OCI-LY7 (cell line): Measurements from ENCODE around the gene AP1M1. TPM values are rescaled to one million over a fixed set of nuclear protein-coding genes. Genes with fewer than 3 reads are reported as not detected.
"Not testable (repeated sequence)": the region's sequence is repeated elsewhere in the genome, so short reads cannot be mapped to it uniquely, and the experiment has no call there.

Experiments used
- BruUV-seq: library from RNA; stranded (reverse); fragments of 400-500 nt; replicated peaks from 2 replicates; lab custom pipeline; 2021; lab: Mats Ljungman, UMichigan
- CTCF ChIA-PET: fragments of 300-600 bp; sonication (Branson Sonifier 250); formaldehyde crosslinking; loops from one replicate; lab custom pipeline; 2022; ENCODE audit warnings: antibody characterized with exemption; ENCODE audit not compliant: unreplicated experiment; lab: Charles Lee
- POLR2A ChIA-PET: fragments of 300-600 bp; sonication (Branson Sonifier 250); formaldehyde crosslinking; loops from one replicate; lab custom pipeline; 2022; ENCODE audit warnings: antibody characterized with exemption; lab: Charles Lee
- DNase-seq: peaks from one replicate; pipeline ENCODE4 v3.0.0-alpha.2; 2015; ENCODE audit warnings: low spot score
- H2AFZ ChIP-seq: fragments of 200-600 bp; sonication (generic), shearing (Covaris generic); 2 replicates; pipeline ENCODE4 v1.6.1; 2014; ENCODE audit warnings: mild to moderate bottlenecking, antibody characterized with exemption, low read length, moderate library complexity
- H3K27ac ChIP-seq: fragments of 200-600 bp; sonication (generic); 2 replicates; pipeline ENCODE4 v1.5.1; 2014; ENCODE audit warnings: mixed run types, low read depth, mild to moderate bottlenecking, moderate library complexity, low read length, inconsistent platforms; ENCODE audit not compliant: poor library complexity, severe bottlenecking
- H3K36me3 ChIP-seq: fragments of 200-600 bp; sonication (generic); 2 replicates; pipeline ENCODE4 v1.6.1; 2014; ENCODE audit warnings: mild to moderate bottlenecking, antibody characterized with exemption, low read length, moderate library complexity, mixed read lengths; ENCODE audit not compliant: insufficient read depth
- H3K4me1 ChIP-seq: fragments of 200-600 bp; sonication (generic); 2 replicates; pipeline ENCODE4 v1.5.1; 2014; ENCODE audit warnings: mild to moderate bottlenecking, low read length; ENCODE audit not compliant: insufficient read depth, poor library complexity, severe bottlenecking
- H3K4me2 ChIP-seq: fragments of 200-600 bp; sonication (generic); 2 replicates; pipeline ENCODE4 v1.6.1; 2014; ENCODE audit warnings: mild to moderate bottlenecking, low read length
- H3K4me3 ChIP-seq: fragments of 200-600 bp; sonication (generic); 2 replicates; pipeline ENCODE4 v1.5.1; 2014; ENCODE audit warnings: mild to moderate bottlenecking, low read depth, low read length; ENCODE audit not compliant: poor library complexity, severe bottlenecking
- H3K79me2 ChIP-seq: fragments of 200-600 bp; sonication (generic); 2 replicates; pipeline ENCODE4 v1.6.1; 2016; ENCODE audit warnings: low read depth, mild to moderate bottlenecking, low read length, moderate library complexity, mixed read lengths; ENCODE audit not compliant: insufficient read depth
- H3K9me2 ChIP-seq: fragments of 200-600 bp; sonication (generic); 2 replicates; pipeline ENCODE4 v1.6.1; 2016; ENCODE audit warnings: mild to moderate bottlenecking, low read length, mixed read lengths; ENCODE audit not compliant: insufficient read depth
- H3K9me3 ChIP-seq: fragments of 200-600 bp; sonication (generic); 2 replicates; pipeline ENCODE4 v1.6.1; 2014; ENCODE audit warnings: mild to moderate bottlenecking, mixed run types, low read length, mixed read lengths
- H4K20me1 ChIP-seq: fragments of 200-600 bp; sonication (generic); 2 replicates; pipeline ENCODE4 v1.6.1; 2014; ENCODE audit warnings: mild to moderate bottlenecking, antibody characterized with exemption, low read length, moderate library complexity, mixed read lengths; ENCODE audit not compliant: insufficient read depth
- EZH2phosphoT487 ChIP-seq: fragments of 200-600 bp; sonication (generic); IDR thresholded peaks from 2 replicates; pipeline ENCODE4 v1.6.1; 2018; ENCODE audit warnings: low read depth, borderline replicate concordance, mild to moderate bottlenecking, mixed run types, antibody characterized with exemption, low read length, moderate library complexity, mixed read lengths
- intact Hi-C: fragments of 100-400 bp; cut with micrococcal nuclease; formaldehyde crosslinking; loops from one replicate; pipeline ENCODE4 v1.10.0; 2022; ENCODE audit not compliant: unreplicated experiment
- total RNA-seq, 2 experiments: library from RNA; depleted of rRNA in 1 of 2; stranded (reverse); fragments of >200 nt in 1 of 2; shearing (Covaris generic) in 1 of 2; gene quantifications; 2 replicates each; pipeline ENCODE4 v1.2.3, GENCODE V29; 2014 to 2022
- TF ChIP-seq, protein P1 (sequence below): fragments of 200-600 bp; sonication (generic); conservative IDR thresholded peaks from 2 replicates; pipeline ENCODE4 v1.5.1; 2014; ENCODE audit warnings: mild to moderate bottlenecking, antibody characterized with exemption, low read length, moderate library complexity, mixed read lengths

AP1M1 gene
- total RNA-seq, 2 experiments from 2014 or later: 92.9 to 94.6 TPM

DNA sequence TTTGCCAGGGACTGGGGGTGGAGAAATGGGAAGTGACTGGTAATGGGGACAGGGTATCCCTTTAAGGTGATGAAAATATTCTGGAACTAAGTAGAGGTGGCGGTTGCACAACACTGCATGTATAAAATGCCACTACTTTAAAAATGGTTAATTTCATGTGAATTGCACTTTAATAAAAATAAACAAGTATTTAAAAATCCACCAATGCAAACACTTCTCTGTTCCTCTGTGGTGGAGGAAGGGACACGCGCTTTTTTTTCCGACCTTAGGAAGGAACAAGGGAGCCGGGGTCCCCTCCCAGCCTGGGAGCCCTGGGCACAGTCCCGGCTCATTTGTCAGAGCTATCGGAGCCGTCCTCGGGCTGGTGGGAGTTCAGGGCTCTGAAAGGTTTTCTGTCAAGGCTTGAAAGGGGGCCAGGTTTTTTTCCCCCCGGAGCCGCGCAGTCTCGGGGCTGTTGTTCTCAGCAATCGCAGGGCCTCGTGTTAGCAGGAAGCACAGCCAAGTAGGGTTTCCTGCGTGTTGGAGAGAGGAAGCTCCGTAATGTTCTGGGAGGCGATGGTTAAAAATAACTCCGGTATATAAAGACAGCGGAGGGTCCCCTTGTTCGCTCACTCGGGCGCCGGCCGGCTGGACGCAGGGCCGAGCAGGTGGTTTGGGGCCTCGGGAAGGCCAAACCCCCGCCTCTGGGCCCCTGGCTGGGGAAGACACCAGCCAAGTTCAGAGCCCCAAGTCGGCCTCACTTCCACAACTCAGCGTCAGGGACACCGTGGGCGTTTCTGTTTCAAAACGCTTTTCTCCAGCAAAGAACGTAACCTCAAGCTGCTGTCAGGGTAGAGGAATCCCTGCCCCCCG is 85.7 kb downstream of the AP1M1 start:
- ChIA-PET CTCF (no interaction called here), POLR2A (no interaction called here)
- Histone ChIP-seq H3K36me3 (no peaks in the 10 kb centered on the region), H2AFZ (peak overlapping the region; percentile 70), H4K20me1 (no peaks in the 10 kb centered on the region), H3K79me2 (no peaks in the 10 kb centered on the region), H3K9me2 (no peaks in the 10 kb centered on the region), H3K4me3 (no peak overlapping the region), H3K27ac (no peak overlapping the region), H3K9me3 (no peaks in the 10 kb centered on the region), H3K4me1 (peaks cover 20% of the 10 kb centered on the region), H3K4me2 (0 out of 2 replicates have a peak overlapping the region, but pooled peaks have one; percentile 9)
- intact Hi-C loops: no loop called here
- no peak for TF ChIP-seq EZH2phosphoT487
- TF ChIP-seq, protein P1, sequence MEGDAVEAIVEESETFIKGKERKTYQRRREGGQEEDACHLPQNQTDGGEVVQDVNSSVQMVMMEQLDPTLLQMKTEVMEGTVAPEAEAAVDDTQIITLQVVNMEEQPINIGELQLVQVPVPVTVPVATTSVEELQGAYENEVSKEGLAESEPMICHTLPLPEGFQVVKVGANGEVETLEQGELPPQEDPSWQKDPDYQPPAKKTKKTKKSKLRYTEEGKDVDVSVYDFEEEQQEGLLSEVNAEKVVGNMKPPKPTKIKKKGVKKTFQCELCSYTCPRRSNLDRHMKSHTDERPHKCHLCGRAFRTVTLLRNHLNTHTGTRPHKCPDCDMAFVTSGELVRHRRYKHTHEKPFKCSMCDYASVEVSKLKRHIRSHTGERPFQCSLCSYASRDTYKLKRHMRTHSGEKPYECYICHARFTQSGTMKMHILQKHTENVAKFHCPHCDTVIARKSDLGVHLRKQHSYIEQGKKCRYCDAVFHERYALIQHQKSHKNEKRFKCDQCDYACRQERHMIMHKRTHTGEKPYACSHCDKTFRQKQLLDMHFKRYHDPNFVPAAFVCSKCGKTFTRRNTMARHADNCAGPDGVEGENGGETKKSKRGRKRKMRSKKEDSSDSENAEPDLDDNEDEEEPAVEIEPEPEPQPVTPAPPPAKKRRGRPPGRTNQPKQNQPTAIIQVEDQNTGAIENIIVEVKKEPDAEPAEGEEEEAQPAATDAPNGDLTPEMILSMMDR: no peak
- no peak for DNase-seq
- BruUV-seq: no TSS peak

DNA sequence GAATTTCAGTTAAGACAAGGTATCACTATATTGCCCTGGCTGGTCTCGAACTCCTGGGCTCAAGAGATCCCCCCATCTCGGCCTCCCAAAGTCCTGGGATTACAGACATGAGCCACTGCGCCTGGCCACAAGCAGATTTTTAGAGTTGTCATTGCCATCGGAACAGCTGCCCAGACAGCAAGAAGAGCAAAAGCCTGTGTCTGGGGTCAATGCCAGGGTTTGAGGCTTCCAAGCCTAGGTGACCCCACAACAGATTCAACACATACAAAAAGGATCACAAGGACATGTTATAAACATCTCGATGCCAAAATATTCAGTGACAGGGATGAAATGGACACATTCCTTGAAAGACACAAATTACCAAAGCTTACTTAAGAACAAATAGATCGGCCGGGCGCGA is 86.8 kb downstream of the AP1M1 start:
- TF ChIP-seq, protein P1: no peak
- TF ChIP-seq EZH2phosphoT487: no peak
- no peak overlapping the region for H3K4me3 ChIP-seq
- no peak overlapping the region for H2AFZ ChIP-seq
- no peak overlapping the region for H3K4me2 ChIP-seq
- no peaks in the 10 kb centered on the region for H3K79me2 ChIP-seq
- DNase-seq: no peak
- no peaks in the 10 kb centered on the region for H3K36me3 ChIP-seq
- POLR2A ChIA-PET: no interaction called here
- H3K9me3 ChIP-seq: no peaks in the 10 kb centered on the region
- CTCF ChIA-PET: no interaction called here
- peaks cover 20% of the 10 kb centered on the region for H3K4me1 ChIP-seq
- no TSS peak for BruUV-seq
- no peak overlapping the region for H3K27ac ChIP-seq
- intact Hi-C loops: no loop called here
- H4K20me1 ChIP-seq: no peaks in the 10 kb centered on the region
- H3K9me2 ChIP-seq: no peaks in the 10 kb centered on the region

DNA sequence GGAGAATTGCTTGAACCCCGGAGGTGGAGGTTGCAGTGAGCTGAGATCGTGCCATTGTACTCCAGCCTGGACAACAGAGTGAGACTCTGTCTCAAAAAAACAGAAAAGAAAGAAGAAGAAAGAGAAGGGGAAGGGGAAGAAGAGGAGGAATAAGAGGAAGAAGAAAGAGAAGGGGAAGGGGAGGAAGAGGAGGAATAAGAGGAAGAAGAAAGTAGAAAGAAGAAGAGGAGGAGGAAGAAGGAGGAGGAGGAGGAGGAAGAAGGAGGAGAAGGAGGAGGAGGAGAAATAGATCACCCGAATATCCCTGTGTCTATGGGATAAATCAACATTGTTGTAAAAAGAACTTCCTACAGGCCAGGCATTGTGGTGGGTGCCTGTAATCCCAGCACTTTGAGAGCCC is 87.4 kb downstream of the AP1M1 start:
- CTCF ChIA-PET, intact Hi-C loops: not testable (repeated sequence)

More for the DNA sequence above, 87.4 kb downstream of the AP1M1 start:
- H4K20me1 ChIP-seq, H2AFZ ChIP-seq, DNase-seq, H3K9me3 ChIP-seq, H3K4me2 ChIP-seq, POLR2A ChIA-PET, H3K36me3 ChIP-seq, H3K4me3 ChIP-seq, BruUV-seq, H3K79me2 ChIP-seq, H3K9me2 ChIP-seq, H3K27ac ChIP-seq: not testable (repeated sequence)
- H3K4me1 ChIP-seq: peaks cover 20% of the 10 kb centered on the region
